NCI-H2196 treated with DMSO at 0.1 percent for 48 hours (cell line): ENCODE measurements around the gene TTC39C.
"Not testable (repeated sequence)": the region's sequence is repeated elsewhere in the genome, so short reads cannot be mapped to it uniquely, and the experiment has no call there.

Experiments used
- DNase-seq: peaks from one replicate; lab custom pipeline; 2025; ENCODE audit not compliant: unreplicated experiment; lab: John Stamatoyannopoulos, UW

TTC39C gene

DNA sequence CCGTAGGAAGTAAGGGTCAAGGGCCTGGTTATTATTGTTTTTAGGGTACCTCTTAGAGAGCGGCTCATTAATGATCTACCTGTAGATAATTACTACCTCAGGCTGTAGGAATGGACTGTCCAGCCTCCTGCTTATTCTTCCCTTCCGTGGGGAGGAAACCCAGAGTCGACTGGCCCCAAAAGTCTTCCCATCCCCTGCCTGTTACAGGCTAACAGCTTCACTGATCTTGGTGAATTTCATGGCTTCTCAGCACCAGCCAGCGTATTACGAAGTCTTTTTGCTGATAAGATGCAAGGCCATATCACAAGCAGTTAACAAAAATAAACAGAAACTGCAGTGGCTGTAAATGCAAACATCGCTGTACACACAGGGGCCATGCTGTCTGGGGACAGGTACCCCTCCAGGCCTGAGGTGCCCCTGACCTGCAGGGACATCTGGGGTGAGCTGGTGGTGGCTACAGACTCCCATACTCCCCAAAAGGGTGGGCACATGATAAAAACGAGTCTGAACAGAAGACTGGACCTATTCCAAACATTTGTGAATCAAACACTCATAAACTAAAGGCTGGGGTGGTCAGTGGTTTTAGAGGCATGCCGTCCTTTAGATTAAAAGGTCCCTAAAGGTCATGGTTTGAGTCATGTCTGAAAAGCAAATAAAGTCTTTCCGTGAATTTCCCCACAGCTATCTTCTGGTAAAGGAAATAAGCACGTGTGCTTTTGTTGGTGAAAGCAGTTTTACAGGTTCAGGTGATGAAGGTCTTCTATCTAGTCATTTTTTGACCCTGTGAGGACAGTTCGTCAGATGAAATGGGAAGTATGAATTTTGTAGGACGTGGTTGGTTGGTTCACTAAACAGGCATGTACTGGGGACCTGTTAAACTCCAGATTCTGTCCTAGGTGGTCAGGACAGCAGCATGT lies 36.7 kb downstream of the TTC39C start:
- DNase-seq = no peak

DNA sequence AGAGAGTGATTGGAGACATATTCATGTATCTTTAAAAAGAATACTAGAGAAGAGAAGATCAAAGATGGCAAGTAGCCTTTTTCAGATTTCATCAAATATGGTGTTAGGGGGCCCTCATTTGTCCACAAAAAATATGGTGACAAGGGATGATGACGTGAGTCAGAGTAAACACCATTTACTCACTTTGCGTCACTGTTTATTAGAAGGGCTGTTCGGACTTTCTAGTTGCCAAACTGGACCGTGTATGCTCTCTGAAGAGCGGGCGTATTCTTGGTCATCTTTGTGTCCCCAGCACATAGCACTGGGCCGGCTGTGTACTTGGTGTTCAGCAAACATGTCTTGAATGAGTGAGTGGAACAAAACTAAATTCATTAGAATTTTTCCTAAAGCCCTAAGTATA lies 37.5 kb downstream of the TTC39C start:
- DNase-seq = no peak

DNA sequence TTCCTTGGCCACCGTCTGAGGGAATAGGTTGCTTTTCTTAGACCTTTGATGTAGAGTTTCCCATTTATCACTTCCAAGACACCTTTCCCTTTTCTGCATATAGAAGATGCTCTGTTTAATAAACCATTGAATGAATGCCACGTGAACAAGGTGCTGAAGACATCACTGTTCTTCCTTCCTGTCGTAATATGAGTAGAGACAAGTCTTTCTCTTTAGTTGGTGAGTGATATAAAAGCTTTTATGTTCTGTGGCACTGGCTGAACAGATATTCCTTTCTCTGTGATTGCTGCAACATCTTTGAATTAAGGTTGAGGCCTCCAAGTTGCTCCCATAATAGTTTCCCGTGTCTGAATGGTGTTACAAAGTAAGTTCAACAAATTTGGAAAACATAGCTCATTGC lies 38.7 kb downstream of the TTC39C start:
- DNase-seq = no peak

DNA sequence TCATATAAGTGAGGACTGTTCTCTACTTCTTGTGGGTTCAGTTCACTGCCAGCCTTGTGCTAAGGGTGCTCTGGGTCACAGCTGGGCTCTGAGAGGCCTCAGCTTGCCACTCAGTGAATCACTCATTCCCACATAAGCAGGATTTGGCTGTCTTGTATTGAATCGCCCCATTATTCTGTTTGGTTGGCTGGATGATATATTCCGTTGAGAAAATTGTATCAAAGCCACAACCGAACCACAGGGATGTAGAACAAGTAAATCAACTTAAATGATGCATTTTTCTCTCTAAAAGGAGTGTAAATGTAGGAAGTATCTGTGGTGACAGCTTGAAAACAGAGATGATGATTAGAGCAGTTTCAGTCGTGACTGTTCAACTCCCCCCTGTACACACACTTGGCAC lies 39.6 kb downstream of the TTC39C start:
- no peak for DNase-seq

DNA sequence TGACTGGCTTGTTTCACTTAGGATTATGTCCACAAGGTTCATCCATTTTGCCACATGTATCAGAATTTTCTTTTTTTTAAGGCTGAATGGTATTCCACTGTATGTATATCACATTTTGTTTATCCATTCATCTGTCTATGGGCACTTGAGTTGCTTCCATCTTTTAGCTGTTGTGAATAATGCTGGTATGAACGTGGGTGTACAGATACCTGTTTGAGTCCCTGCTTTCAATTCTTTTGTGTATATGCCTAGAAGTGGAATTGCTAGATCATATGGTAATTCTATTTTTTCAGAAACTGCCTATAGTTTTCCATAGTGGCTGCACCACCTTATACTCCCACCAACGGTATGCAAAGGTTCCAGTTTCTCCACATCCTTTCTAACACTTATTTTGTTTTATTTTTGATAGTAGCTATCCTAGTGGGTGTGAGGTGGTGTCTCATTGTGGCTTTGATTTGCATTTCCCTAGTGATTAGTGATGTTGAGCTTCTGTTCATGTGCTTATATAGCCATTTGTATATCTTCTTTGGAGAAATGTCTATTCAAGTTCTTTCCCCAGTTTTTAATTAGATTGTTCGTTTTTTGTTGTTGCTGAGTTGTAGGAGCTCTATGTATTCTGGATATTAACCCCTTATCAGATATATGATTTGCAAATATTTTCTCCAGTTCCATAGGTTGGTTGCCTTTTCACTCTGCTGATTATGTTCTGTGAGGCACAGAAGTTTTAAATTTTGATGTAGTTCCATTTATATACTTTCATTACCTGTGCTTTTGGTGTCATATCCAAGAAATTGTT lies 40.7 kb downstream of the TTC39C start:
- no peak for DNase-seq

DNA sequence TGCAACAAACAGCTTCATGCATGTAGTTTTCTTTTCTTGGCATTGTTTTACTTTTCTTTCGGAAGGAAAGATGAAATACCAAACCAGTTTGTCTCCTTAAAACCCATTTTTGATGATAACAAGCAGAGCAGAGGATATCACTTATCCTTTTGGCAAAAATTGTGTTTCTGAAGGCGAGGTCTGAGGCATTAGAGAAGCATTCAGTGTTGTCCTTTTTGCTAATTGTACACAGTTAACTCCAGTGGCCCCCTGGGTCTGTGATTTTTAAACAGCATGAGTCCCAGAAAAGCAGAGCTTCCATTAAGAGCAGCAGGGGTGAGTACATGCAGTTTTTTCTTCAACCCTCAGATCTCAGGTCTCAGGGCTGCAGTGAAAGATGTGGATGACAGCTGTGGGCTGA lies 41.3 kb downstream of the TTC39C start:
- no peak for DNase-seq

DNA sequence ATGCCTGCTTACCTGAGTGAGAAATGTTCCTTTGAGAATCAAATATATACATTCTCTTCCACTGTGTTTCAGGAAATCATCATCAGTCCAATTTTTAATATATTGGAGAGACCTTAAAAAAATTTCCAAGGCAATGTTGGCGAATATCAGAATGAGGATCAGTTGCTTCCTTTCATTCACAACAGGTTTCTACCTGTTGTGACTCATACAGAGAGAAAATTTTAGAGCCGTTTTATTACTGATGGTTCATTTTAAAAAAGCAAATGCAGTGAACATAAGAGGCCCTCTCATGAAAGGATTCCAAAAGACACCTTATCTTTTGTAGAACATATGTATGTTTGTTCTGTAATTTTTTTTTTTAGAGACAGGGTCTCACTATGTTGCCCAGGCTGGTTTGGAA lies 42.0 kb downstream of the TTC39C start:
- no peak for DNase-seq

DNA sequence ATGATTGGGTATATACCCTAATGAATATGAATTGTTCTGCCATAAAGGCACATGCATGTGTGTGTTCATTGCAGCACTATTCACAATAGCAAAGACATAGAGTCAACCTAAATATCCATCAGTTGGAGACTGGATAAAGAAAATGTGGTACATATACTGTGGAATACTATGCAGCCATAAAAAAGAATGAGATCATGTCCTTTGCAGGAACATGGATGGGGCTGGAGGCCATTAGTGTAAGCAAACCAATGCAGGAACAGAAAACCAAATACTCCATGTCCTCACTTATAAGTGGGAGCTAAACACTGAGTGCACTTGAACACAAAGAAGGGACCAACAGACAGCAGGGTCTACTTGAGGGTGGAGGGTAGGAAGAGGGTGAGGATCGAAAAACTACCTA lies 43.2 kb downstream of the TTC39C start:
- no peak for DNase-seq

DNA sequence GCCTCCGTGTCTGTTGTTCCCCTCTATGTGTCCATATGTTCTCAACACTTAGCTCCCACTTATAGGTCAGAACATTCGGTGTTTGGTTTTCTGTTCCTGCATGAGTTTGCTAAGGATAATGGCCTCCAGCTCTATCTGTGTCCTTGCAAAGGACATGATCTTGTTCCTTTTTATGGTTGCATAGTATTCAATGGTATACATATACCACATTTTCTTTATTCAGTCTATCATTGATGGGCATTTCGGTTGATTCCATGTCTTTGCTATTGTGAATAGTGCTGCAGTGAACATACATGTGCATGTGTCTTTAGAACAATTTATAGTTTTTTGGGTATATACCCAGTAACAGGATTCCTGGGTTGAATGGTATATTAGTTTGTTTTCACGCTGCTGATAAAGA lies 44.8 kb downstream of the TTC39C start:
- DNase-seq = not testable (repeated sequence)

DNA sequence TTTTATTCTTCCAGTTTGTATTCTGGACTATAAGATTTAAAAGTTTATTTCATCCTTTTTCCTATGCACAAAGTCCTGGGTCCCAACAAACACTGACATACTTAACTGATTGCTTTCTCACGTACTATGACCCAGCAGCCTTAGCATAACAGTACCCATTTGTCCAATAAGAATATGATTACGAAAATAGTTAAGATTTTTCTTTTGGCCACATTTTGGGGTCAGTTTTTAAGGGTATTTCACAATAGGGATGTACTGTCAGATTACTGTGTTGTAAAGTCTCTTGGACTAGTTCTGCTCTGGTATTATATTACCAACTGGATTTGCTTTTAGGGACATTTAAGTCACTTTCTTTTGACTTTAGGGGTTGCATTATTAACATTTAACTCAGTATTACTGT lies 46.1 kb downstream of the TTC39C start:
- DNase-seq = no peak

DNA sequence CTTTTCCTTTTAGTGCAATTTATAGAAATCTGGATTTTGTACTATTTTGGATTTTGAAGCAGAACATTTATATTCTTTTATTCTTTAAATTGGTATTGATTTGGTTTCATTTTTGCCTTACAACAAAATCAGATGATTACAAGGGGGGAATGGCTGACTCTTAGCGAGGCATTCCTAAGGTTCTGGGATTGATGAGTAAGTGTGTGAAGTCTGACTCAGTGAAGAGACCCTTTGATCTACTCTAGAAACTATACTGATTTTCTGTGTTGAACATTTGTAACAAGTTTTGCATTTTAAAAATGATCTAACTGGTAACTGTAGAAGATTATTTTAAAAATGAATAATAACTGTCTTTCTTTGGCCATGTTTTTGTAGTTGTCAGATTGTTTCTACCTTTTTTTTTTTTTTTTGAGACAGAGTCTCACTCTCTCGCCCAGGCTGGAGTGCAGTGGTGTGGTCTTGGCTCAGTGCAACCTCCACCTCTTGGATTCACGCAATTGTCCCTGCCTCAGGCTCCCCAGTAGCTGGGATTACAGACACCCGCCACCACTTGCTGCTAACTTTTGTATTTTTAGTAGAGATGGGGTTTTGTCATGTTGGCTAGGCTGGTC lies 48.7 kb downstream of the TTC39C start:
- no peak for DNase-seq

DNA sequence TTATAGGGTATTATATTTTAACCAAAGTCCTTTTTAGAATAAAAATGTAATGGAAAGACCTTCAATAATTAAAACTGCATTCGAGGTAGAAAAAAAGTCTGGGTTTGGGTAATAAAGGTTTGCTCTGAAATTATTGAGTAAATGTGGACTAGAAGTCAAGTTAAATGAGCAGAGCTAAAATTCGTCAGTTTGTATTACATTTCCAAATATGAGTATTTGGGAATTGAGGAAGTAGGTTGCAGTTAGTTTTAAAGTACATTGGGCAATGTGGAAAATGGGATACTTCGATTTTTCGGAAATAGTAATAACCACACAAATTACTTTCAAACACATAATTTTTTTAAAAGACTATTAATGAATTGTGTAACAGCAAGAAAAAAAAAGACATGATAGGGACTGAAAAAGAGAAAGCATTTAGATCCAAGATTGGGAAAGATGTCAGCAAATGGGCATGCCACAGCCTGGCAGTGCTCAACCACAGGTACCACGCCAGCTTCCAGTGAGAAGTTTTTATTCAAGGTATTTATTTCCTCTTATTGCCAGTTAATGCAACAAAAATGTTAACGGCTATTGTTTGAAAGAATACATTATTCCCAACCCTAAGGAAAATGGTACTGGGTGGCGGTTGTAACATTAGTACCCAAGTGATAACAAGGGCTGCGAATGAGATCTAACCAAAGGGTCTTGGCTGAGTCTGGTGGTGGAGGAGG lies 50.0 kb downstream of the TTC39C start:
- no peak for DNase-seq

DNA sequence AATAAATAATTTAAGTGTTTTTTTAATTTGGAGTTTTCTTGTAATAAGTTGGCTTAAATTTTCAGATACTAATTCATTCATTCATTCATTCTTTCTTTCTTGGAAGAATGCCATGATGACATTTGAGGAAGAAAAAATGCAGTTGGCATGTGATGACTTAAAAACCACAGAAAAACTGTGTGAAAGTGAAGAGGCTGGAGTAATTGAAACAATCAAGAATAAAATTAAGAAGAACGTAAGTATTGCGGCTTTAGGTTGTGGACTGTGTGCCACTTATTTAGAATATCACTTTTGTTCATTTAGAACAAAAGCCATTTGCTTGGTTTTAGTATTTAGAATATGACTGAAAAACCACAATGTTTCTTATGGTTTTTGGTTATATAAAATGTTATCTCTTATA lies 51.4 kb downstream of the TTC39C start:
- no peak for DNase-seq

DNA sequence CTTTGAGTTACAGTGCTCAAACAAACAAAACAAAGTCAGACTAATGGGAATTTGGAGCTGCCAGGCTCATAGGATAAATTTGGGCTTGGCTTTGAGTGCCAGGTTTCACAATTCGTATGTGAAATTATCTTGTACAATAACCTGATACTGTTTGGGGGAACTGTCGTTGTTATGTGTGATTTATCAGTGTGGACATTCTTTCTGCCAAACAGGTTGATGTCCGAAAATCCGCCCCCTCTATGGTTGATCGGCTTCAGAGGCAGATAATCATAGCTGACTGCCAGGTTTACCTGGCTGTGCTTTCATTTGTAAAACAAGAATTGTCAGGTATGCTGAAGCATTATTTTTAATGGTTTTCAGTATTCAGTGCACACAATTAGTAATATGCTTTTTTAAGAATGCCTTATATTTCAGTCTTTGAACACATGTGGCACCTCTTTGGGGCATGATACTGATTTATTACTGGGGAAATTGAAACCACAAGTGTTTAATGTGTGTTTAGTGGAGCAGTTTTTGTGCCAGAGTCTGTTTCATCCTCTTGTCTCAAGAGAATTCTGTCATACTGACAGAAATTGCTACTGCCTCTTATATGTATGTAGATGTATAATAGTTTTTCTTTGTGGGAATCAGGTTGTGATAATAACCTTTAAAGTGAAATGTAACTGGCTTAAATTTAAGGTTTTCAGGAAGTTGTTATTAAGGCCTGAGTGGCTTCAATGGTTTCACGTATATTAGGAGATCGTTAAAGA lies 54.6 kb downstream of the TTC39C start:
- no peak for DNase-seq

DNA sequence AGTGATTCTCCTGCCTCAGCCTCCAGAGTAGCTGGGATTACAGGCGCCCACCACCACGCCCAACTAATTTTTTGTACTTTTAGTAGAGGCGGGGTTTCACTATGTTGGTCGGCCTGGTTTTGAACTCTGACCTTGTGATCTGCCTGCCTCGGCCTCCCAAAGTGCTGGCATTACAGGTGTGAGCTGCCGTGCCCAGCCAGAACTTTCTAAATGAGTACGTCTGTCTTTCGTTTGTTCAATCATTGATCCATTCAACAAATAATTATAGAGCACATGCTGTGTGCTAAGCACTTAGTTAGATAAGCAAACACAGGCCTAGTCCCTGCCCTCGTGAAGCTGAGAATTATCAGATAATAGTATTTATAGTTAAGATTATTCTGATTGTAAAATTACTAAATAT lies 56.5 kb downstream of the TTC39C start:
- DNase-seq = no peak

DNA sequence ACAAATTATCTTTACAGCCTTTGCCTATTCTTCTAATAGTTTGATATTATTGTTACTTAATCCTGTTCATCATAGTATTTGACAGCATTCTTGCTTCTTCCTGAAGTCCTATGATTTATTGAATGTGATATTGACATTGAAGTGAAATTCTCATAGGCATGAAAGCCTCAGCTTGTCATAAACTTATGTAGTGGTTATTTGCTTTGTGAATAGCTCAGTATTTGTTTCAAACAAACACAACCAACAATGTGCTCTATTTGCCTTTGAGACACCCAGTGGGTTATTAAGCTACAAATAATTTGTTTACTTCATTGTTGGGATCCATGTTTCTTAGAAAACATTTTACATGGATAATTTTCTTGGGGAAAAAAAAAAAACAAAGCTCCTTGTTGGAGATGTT lies 57.2 kb downstream of the TTC39C start:
- no peak for DNase-seq

DNA sequence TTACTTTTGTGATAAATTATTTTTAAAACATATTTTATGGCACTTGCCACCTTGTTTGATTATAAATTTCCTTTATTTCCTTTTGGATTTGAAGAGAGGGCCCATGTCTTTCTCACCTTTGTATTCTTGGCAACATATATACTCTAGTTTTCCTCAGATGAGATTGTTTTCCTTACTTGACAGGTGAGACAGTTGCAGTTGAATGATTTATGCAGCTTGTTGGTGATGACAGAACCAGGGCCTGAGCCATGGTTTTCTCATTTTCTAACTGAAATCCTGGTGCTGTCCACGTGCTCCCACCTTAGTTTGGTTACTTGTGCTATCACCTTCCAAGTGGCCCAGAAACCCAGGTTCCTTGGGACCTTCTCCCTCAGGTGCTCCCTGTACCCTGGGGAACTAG lies 58.2 kb downstream of the TTC39C start:
- DNase-seq = no peak

DNA sequence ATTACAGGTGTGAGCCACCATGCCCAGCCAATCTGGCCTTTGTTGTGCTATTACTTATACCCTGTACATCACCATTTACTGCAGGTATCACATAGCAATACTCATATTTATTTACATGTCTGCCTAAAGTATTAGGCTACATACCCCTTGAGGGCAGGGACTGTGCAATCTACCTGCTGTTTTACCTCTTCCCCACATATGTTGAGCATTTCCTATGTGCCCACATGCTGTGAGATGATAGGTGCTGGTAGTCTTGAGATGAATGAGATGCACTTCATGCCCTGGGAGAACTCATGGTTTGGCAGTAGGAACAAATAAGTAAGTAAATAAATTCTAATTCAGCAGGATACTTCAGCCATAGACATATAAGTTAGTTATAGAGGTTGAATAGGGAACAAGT lies 59.2 kb downstream of the TTC39C start:
- DNase-seq = no peak

DNA sequence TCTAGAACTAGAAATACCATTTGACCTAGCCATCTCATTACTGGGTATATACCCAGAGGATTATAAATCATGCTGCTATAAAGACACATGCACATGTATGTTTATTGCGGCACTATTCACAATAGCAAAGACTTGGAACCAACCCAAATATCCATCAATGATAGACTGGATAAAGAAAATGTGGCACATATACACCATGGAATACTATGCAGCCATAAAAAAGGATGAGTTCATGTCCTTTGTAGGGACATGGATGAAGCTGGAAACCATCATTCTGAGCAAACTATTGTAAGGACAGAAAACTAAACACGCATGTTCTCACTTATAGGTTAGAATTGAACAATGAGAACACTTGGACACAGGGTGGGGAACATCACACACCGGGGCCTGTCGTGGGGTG lies 60.2 kb downstream of the TTC39C start:
- DNase-seq = not testable (repeated sequence)

DNA sequence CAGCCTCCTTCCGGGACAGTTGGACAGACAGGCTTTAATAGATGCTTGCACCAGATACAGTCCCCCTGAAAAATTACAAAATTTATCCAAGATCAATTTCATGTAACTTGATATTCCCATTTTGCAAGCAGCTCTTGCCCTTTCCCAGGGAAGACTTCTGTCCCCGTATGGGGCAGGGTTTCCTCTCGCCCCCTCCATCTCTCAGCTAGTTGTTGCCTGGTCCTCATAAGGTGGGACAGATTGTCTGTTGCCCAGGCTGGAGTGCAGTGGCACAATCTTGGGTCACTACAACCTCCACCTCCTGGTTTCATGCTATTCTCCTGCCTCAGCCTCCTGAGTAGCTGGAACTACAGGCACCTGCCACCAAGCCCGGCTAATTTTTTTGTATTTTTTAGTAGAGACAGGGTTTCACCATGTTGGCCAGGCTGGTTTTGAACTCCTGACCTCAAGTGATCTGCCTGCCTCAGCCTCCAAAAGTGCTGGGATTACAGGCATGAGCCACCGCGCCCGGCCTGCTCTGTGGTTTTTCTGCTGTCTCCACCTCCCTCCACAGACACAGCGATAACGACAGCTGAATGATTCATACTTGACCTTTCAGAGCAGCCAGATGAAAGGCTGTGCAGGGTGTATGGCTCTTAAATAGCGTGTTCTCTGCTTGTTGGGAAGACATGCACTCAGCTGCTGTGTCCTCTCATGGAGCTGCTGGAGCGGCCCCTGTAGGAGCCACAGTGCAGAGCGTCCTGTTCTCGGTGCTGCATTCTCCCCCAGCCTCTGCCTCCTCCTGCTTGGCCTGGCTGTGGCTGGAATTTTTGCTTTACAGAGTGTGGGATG lies 61.4 kb downstream of the TTC39C start:
- peak; percentile 78 for DNase-seq
